Effector memory CD8-positive, alpha-beta T cell (primary cell): Measurements from ENCODE around the gene NUCKS1.
A peak's percentile ranks its signal among the peaks of the same experiment; 100 is the strongest.

ENCODE experiments used
- ATAC-seq: fragments of 150-1000 bp; cut with Tn5 transposase; replicated peaks from 2 replicates; pipeline ENCODE4 v1.10.0; 2021; ENCODE audit warnings: mild to moderate bottlenecking, moderate library complexity
- DNase-seq, 3 experiments: peaks; one replicate each; pipeline ENCODE4 v3.0.0; 2021
- H3K27ac Mint-ChIP-seq, 2 donors: one replicate each; pipeline ENCODE4 v1.8.0; 2022; ENCODE audit warnings: mild to moderate bottlenecking in 2 of 2, mixed read lengths in 2 of 2, moderate library complexity in 2 of 2
- H3K27me3 Mint-ChIP-seq, 2 donors: one replicate each; pipeline ENCODE4 v1.8.0; 2022; ENCODE audit warnings: mixed read lengths in 2 of 2
- H3K36me3 Mint-ChIP-seq: one replicate; pipeline ENCODE4 v1.8.0; 2022; ENCODE audit warnings: mild to moderate bottlenecking, moderate library complexity, mixed read lengths; ENCODE audit not compliant: insufficient read depth
- H3K4me1 Mint-ChIP-seq, 2 donors: one replicate each; pipeline ENCODE4 v1.8.0; 2022; ENCODE audit warnings: low read depth in 2 of 2, mixed read lengths in 2 of 2
- H3K4me3 Mint-ChIP-seq, 2 donors: one replicate each; pipeline ENCODE4 v1.8.0; 2022; ENCODE audit warnings: mild to moderate bottlenecking in 2 of 2, mixed read lengths in 2 of 2, moderate library complexity in 2 of 2
- H3K9me3 Mint-ChIP-seq, 2 donors: one replicate each; pipeline ENCODE4 v1.8.0; 2022; ENCODE audit warnings: mixed read lengths in 2 of 2

Gene NUCKS1

GRCh38 chr1:205711105-205712048 lies 38.6 kb downstream of the NUCKS1 start:
- no peaks in the 10 kb centered on the region for H3K9me3 Mint-ChIP-seq
- ATAC-seq (peak; percentile 97), DNase-seq (peak; percentile 65 to 69 (median 65))
- H3K27ac Mint-ChIP-seq = peak overlapping the region; percentile 35 to 73
- H3K27me3 Mint-ChIP-seq = no peaks in the 10 kb centered on the region
- H3K4me3 Mint-ChIP-seq = no peak overlapping the region
- peaks cover 10% of the 10 kb centered on the region for H3K36me3 Mint-ChIP-seq
- H3K4me1 Mint-ChIP-seq = peaks cover 0 to 7% of the 10 kb centered on the region in 2 donors

GRCh38 chr1:205710201-205711062 lies 39.5 kb downstream of the NUCKS1 start:
- Mint-ChIP-seq H3K4me3 (no peak overlapping the region), H3K36me3 (peaks cover 4% of the 10 kb centered on the region), H3K27me3 (no peaks in the 10 kb centered on the region), H3K27ac (peak overlapping the region in 1 of 2 donors; percentile 35), H3K4me1 (peaks cover 0 to 7% of the 10 kb centered on the region in 2 donors), H3K9me3 (no peaks in the 10 kb centered on the region)
- ATAC-seq (no peak), DNase-seq (no peak)

- H3K27me3 Mint-ChIP-seq = no peaks in the 10 kb centered on the region
- no peak for ATAC-seq
- H3K4me1 Mint-ChIP-seq = peaks cover 0 to 7% of the 10 kb centered on the region in 2 donors
- DNase-seq = no peak
- H3K9me3 Mint-ChIP-seq = no peaks in the 10 kb centered on the region
- no peaks in the 10 kb centered on the region for H3K36me3 Mint-ChIP-seq
- H3K4me3 Mint-ChIP-seq = no peak overlapping the region
- H3K27ac Mint-ChIP-seq = no peak overlapping the region
Measured at GRCh38 chr1:205709640-205710039, 40.3 kb downstream of the NUCKS1 start.

GRCh38 chr1:205709059-205709398 lies 41.0 kb downstream of the NUCKS1 start:
- ATAC-seq = no peak
- Mint-ChIP-seq H3K4me3 (no peak overlapping the region), H3K27ac (no peak overlapping the region), H3K9me3 (no peaks in the 10 kb centered on the region), H3K27me3 (no peaks in the 10 kb centered on the region), H3K4me1 (peaks cover 0 to 7% of the 10 kb centered on the region in 2 donors), H3K36me3 (no peaks in the 10 kb centered on the region)
- DNase-seq = no peak

- peaks cover 0 to 7% of the 10 kb centered on the region in 2 donors for H3K4me1 Mint-ChIP-seq
- H3K27me3 Mint-ChIP-seq = no peaks in the 10 kb centered on the region
- H3K27ac Mint-ChIP-seq = peak overlapping the region in 1 of 2 donors; percentile 62
- DNase-seq = no peak
- H3K9me3 Mint-ChIP-seq = no peaks in the 10 kb centered on the region
- no peak overlapping the region for H3K4me3 Mint-ChIP-seq
- ATAC-seq = no peak
- peaks cover 3% of the 10 kb centered on the region for H3K36me3 Mint-ChIP-seq
Measured at GRCh38 chr1:205706601-205707502, 43.1 kb downstream of the NUCKS1 start.

GRCh38 chr1:205704903-205705302 lies 45.1 kb downstream of the NUCKS1 start:
- Mint-ChIP-seq H3K4me3 (no peak overlapping the region), H3K4me1 (no peaks in the 10 kb centered on the region), H3K27me3 (no peaks in the 10 kb centered on the region), H3K27ac (peak overlapping the region in 1 of 2 donors; percentile 23), H3K9me3 (no peaks in the 10 kb centered on the region), H3K36me3 (peaks cover 3% of the 10 kb centered on the region)
- DNase-seq (no peak), ATAC-seq (no peak)

- Mint-ChIP-seq H3K27ac (peak overlapping the region; percentile 66 to 78), H3K36me3 (peaks cover 3% of the 10 kb centered on the region), H3K9me3 (no peaks in the 10 kb centered on the region), H3K4me1 (no peaks in the 10 kb centered on the region), H3K4me3 (no peak overlapping the region), H3K27me3 (no peaks in the 10 kb centered on the region)
- no peak for DNase-seq
- no peak for ATAC-seq
Measured at GRCh38 chr1:205703072-205703471, 46.9 kb downstream of the NUCKS1 start.

- Mint-ChIP-seq H3K4me3 (no peak overlapping the region), H3K36me3 (peaks cover 6% of the 10 kb centered on the region), H3K27ac (no peak overlapping the region), H3K4me1 (no peaks in the 10 kb centered on the region), H3K9me3 (no peaks in the 10 kb centered on the region), H3K27me3 (peaks cover 7 to 10% of the 10 kb centered on the region in 2 donors)
- ATAC-seq (no peak), DNase-seq (no peak)
Measured at GRCh38 chr1:205701891-205702290, 48.1 kb downstream of the NUCKS1 start.

- Mint-ChIP-seq H3K36me3 (peaks cover 6% of the 10 kb centered on the region), H3K27me3 (peaks cover 9 to 15% of the 10 kb centered on the region in 2 donors), H3K4me1 (no peaks in the 10 kb centered on the region), H3K27ac (peak overlapping the region in 1 of 2 donors; percentile 19), H3K4me3 (no peak overlapping the region), H3K9me3 (no peaks in the 10 kb centered on the region)
- ATAC-seq (no peak), DNase-seq (no peak)
Measured at GRCh38 chr1:205701420-205701819, 48.6 kb downstream of the NUCKS1 start.

- Mint-ChIP-seq H3K27ac (peak overlapping the region in 1 of 2 donors; percentile 19), H3K27me3 (peaks cover 9 to 19% of the 10 kb centered on the region in 2 donors), H3K4me1 (no peaks in the 10 kb centered on the region), H3K9me3 (no peaks in the 10 kb centered on the region), H3K4me3 (no peak overlapping the region), H3K36me3 (peaks cover 6% of the 10 kb centered on the region)
- DNase-seq (no peak), ATAC-seq (no peak)
Measured at GRCh38 chr1:205700865-205701401, 49.0 kb downstream of the NUCKS1 start.

- peaks cover 6% of the 10 kb centered on the region for H3K36me3 Mint-ChIP-seq
- H3K9me3 Mint-ChIP-seq = no peaks in the 10 kb centered on the region
- ATAC-seq = no peak
- no peak overlapping the region for H3K27ac Mint-ChIP-seq
- DNase-seq = no peak
- H3K27me3 Mint-ChIP-seq = peaks cover 9 to 19% of the 10 kb centered on the region in 2 donors
- H3K4me1 Mint-ChIP-seq = no peaks in the 10 kb centered on the region
- no peak overlapping the region for H3K4me3 Mint-ChIP-seq
Measured at GRCh38 chr1:205699416-205699815, 50.6 kb downstream of the NUCKS1 start.

- no peak for ATAC-seq
Measured at GRCh38 chr1:205698921-205699320, 51.1 kb downstream of the NUCKS1 start.

More at GRCh38 chr1:205698921-205699320, 51.1 kb downstream of the NUCKS1 start:
- Mint-ChIP-seq H3K36me3 (peaks cover 6% of the 10 kb centered on the region), H3K4me1 (no peaks in the 10 kb centered on the region), H3K4me3 (no peak overlapping the region), H3K27me3 (peaks cover 9 to 19% of the 10 kb centered on the region in 2 donors), H3K27ac (no peak overlapping the region), H3K9me3 (no peaks in the 10 kb centered on the region)
- no peak for DNase-seq
